HepG2 (cell line): Measurements from ENCODE around the gene DOCK9. TPM values are rescaled to one million over a fixed set of nuclear protein-coding genes. Genes with fewer than 3 reads are reported as not detected.
A peak's percentile ranks its signal among the peaks of the same experiment; 100 is the strongest.

Experiments used
- ATAC-seq: fragments of 200-7000 bp; cut with Tn5 transposase; 3 replicates; pipeline ENCODE4 v1.9.1; 2020; ENCODE audit warnings: mild to moderate bottlenecking, moderate library complexity
- BruUV-seq: library from RNA; stranded (reverse); fragments of 400-500 nt; replicated peaks from 2 replicates; lab custom pipeline; 2021; lab: Mats Ljungman, UMichigan
- CTCF ChIA-PET: fragments of 300-600 bp; formaldehyde crosslinking; extraction: SDS; loops from one replicate; lab custom pipeline; 2021; ENCODE audit warnings: low total read pairs, inconsistent platforms, low intra/inter-chr PET ratio; lab: Yijun Ruan, JAX
- POLR2A ChIA-PET: fragments of 350-600 bp; sonication (Branson Sonifier 250); formaldehyde crosslinking; loops from one replicate; lab custom pipeline; 2020; ENCODE audit warnings: antibody characterized with exemption, inconsistent platforms; lab: Yijun Ruan, JAX
- DNase-seq: peaks from one replicate; pipeline ENCODE4 v3.0.0-alpha.2; 2015; ENCODE audit warnings: low spot score
- FAIRE-seq: peaks from 3 replicates; lab custom pipeline; 2011; peaks lifted over from hg19 to GRCh38; lab: Jason Lieb, UNC
- H2AFZ ChIP-seq: one replicate; pipeline ENCODE4 v1.6.1; 2011; ENCODE audit warnings: low read length, inconsistent platforms
- H3K27ac ChIP-seq: fragments of 300-600 bp; 3 replicates; pipeline ENCODE4 v1.8.0; 2011; ENCODE audit warnings: mixed run types, mild to moderate bottlenecking, mixed read lengths, low read length, inconsistent platforms; ENCODE audit not compliant: insufficient read depth; ENCODE audit errors: extremely low read length
- H3K27me3 ChIP-seq, 2 experiments: fragments of 200-600 bp in 1 of 2; 2 replicates in 1 of 2; 3 replicates in 1 of 2; pipeline versions ENCODE4 v1.6.0 to v1.8.0; 2011; ENCODE audit warnings: low read length in 2 of 2, mild to moderate bottlenecking in 2 of 2, moderate library complexity in 2 of 2, inconsistent platforms in 1 of 2; ENCODE audit not compliant: insufficient read depth in 2 of 2, control insufficient read depth in 1 of 2
- H3K36me3 ChIP-seq, 2 experiments: fragments of 200-600 bp in 1 of 2; replicated peaks in 1 of 2; 2 replicates in 1 of 2; 3 replicates in 1 of 2; pipeline versions ENCODE4 v1.5.1 to v1.8.0; 2011; ENCODE audit warnings: low read length in 2 of 2, inconsistent platforms in 1 of 2; ENCODE audit not compliant: insufficient read depth in 2 of 2, control insufficient read depth in 1 of 2
- H3K4me1 ChIP-seq: 2 replicates; pipeline ENCODE4 v1.5.1; 2012; ENCODE audit warnings: low read length, inconsistent platforms; ENCODE audit not compliant: insufficient read depth
- H3K4me2 ChIP-seq: 2 replicates; pipeline ENCODE4 v1.6.0; 2011; ENCODE audit warnings: low read depth, low read length, inconsistent platforms
- H3K4me3 ChIP-seq, 3 experiments: fragments of 200-600 bp in 1 of 3; sonication (generic), shearing (Covaris generic) in 1 of 3; replicated peaks in 1 of 3; 2 replicates each; pipeline ENCODE4 v1.5.1; 2011 to 2016; ENCODE audit warnings: low read length in 3 of 3, inconsistent platforms in 2 of 3, low read depth in 2 of 3, mild to moderate bottlenecking in 2 of 3, control low read depth in 1 of 3, mixed read lengths in 1 of 3; ENCODE audit not compliant: insufficient read depth in 1 of 3
- H3K79me2 ChIP-seq: one replicate; pipeline ENCODE4 v1.6.1; 2011; ENCODE audit warnings: low read length, inconsistent platforms; ENCODE audit not compliant: insufficient read depth
- H3K9ac ChIP-seq: 2 replicates; pipeline ENCODE4 v1.6.0; 2011; ENCODE audit warnings: mild to moderate bottlenecking, low read depth, low read length, inconsistent platforms; ENCODE audit not compliant: insufficient read depth
- H3K9me3 ChIP-seq: 2 replicates; pipeline ENCODE4 v1.5.1; 2012; ENCODE audit warnings: mild to moderate bottlenecking, low read length
- H4K20me1 ChIP-seq: 2 replicates; pipeline ENCODE4 v1.6.0; 2011; ENCODE audit warnings: inconsistent platforms, mild to moderate bottlenecking, low read length, moderate library complexity; ENCODE audit not compliant: insufficient read depth
- AKNA ChIP-seq: sonication (generic); formaldehyde crosslinking; IDR thresholded peaks from 2 replicates; pipeline ENCODE4 v1.4.0; 2020; ENCODE audit warnings: missing genetic modification reagents, borderline replicate concordance
- CBX1 ChIP-seq: IDR thresholded peaks from one replicate; pipeline ENCODE4 v1.6.1; 2016; ENCODE audit warnings: antibody characterized with exemption, low read depth
- CEBPG ChIP-seq: IDR thresholded peaks from 2 replicates; pipeline ENCODE4 v1.6.1; 2016
- ELF1 ChIP-seq: sonication (generic); formaldehyde crosslinking; IDR thresholded peaks from 2 replicates; pipeline ENCODE4 v1.4.0; 2020; ENCODE audit warnings: missing genetic modification reagents
- ELF3 ChIP-seq: IDR thresholded peaks from 2 replicates; pipeline ENCODE4 v1.6.1; 2016; ENCODE audit warnings: missing genetic modification reagents, missing compliant biosample characterization
- ELK4 ChIP-seq: sonication (generic); formaldehyde crosslinking; IDR thresholded peaks from 2 replicates; pipeline ENCODE4 v1.9.0; 2021; ENCODE audit warnings: missing genetic modification reagents, borderline replicate concordance
- GABPB1 ChIP-seq: IDR thresholded peaks from 2 replicates; pipeline ENCODE4 v1.6.1; 2016; ENCODE audit warnings: mild to moderate bottlenecking, missing genetic modification reagents, moderate library complexity, missing compliant biosample characterization
- ONECUT2 ChIP-seq: sonication (generic); formaldehyde crosslinking; IDR thresholded peaks from 2 replicates; pipeline ENCODE4 v1.4.0; 2020; ENCODE audit warnings: missing genetic modification reagents
- RARA ChIP-seq: IDR thresholded peaks from 2 replicates; pipeline ENCODE4 v1.6.1; 2016; ENCODE audit warnings: missing genetic modification reagents, missing compliant biosample characterization
- SALL1 ChIP-seq: sonication (generic); formaldehyde crosslinking; IDR thresholded peaks from 2 replicates; pipeline ENCODE4 v1.8.0; 2022; ENCODE audit warnings: mild to moderate bottlenecking, missing genetic modification reagents
- SOX5 ChIP-seq: IDR thresholded peaks from 2 replicates; pipeline ENCODE4 v1.6.1; 2016; ENCODE audit warnings: borderline replicate concordance
- SOX6 ChIP-seq, 2 experiments: fragments of 450-650 bp in 1 of 2; sonication (generic) in 1 of 2; formaldehyde crosslinking in 1 of 2; IDR thresholded peaks; 2 replicates each; pipeline versions ENCODE4 v1.4.0 to v1.6.1; 2017 to 2020; ENCODE audit warnings: antibody characterized with exemption in 1 of 2, mild to moderate bottlenecking in 1 of 2, missing genetic modification reagents in 1 of 2
- ZFX ChIP-seq: sonication (generic); formaldehyde crosslinking; IDR thresholded peaks from 2 replicates; pipeline ENCODE4 v1.4.0; 2020; ENCODE audit warnings: mild to moderate bottlenecking, low read depth, missing genetic modification reagents, moderate library complexity
- ZNF687 ChIP-seq: sonication (generic); formaldehyde crosslinking; IDR thresholded peaks from 2 replicates; pipeline ENCODE4 v1.5.1; 2020; ENCODE audit warnings: mild to moderate bottlenecking, missing genetic modification reagents, moderate library complexity
- whole genome bisulfite sequencing: methylation state at CpG from one replicate; pipeline ENCODE4 v1.1.6; 2017; ENCODE audit warnings: low lambda C conversion rate; 5-methylcytosine and 5-hydroxymethylcytosine counted together
- in situ Hi-C: cut with HindIII; loops from 2 replicates; pipeline ENCODE4 v1.10.0; 2017; ENCODE audit warnings: low pct_unique_long_range_greater_than_20kb; ENCODE audit not compliant: extremely low pct_ligation_motif_present
- intact Hi-C: fragments of 100-400 bp; cut with micrococcal nuclease; formaldehyde crosslinking; loops from one replicate; pipeline ENCODE4 v1.10.0; 2022; ENCODE audit not compliant: unreplicated experiment
- polyA plus RNA-seq, 8 experiments: library from polyadenylated mRNA; depleted of rRNA in 3 of 8; stranded (reverse) in 7 of 8; unstranded in 1 of 8; fragments of >200 nt; fragmentation: Illumina TruSeq in 4 of 8; extraction: Trizol in 4 of 8; gene quantifications; 2 replicates each; pipeline versions ENCODE4 v1.2.1 to v1.2.3, GENCODE V29; 2011 to 2016; ENCODE audit warnings: low read depth in 4 of 8, missing spikeins in 1 of 8, mixed read lengths in 1 of 8; ENCODE audit not compliant: insufficient read depth in 1 of 8
- total RNA-seq, 5 experiments: library from RNA; depleted of rRNA; stranded (reverse); fragments of >200 nt; fragmentation: Illumina TruSeq; extraction: Trizol; gene quantifications; 2 replicates each; pipeline ENCODE4 v1.2.3, GENCODE V29; 2016; ENCODE audit warnings: low read depth in 1 of 5

DOCK9 gene
- total and polyA plus RNA-seq, 2 of the 13 experiments (the other 11 are each of a cell fraction or from before 2014, with no cell fraction given), result 0.44 to 0.97 TPM

GRCh38 chr13:98809345-98809777 lies 168.5 kb downstream of the DOCK9 start:
- Histone ChIP-seq H2AFZ (no peak overlapping the region), H3K9me3 (no peaks in the 10 kb centered on the region), H3K9ac (no peak overlapping the region), H3K79me2 (no peaks in the 10 kb centered on the region), H3K27ac (no peak overlapping the region), H3K36me3 (no peaks in the 10 kb centered on the region), H4K20me1 (no peaks in the 10 kb centered on the region), H3K27me3 (no peaks in the 10 kb centered on the region), H3K4me3 (no peak overlapping the region), H3K4me2 (no peak overlapping the region), H3K4me1 (no peaks in the 10 kb centered on the region)
- intact Hi-C loops (no loop called here), in situ Hi-C loops (no loop called here)
- BruUV-seq, result no TSS peak
- POLR2A ChIA-PET, result no interaction called here
- TF ChIP-seq CBX1 (no peak), RARA (CRISPR knock-in tag) (peak; percentile 56), ZFX (CRISPR knock-in tag) (0 out of 2 replicates have a peak, but pooled peaks have one; percentile 17), SOX6 (IDR thresholded peaks at IDR 0.05) (no peak), SOX6 (CRISPR knock-in tag; IDR thresholded peaks at IDR 0.05) (peak; percentile 57), AKNA (CRISPR knock-in tag) (no peak), SALL1 (CRISPR knock-in tag) (peak; percentile 36; the same call in 1 of the 2 replicates), ONECUT2 (CRISPR knock-in tag) (peak; percentile 63), ELF1 (peak; percentile 76), ZNF687 (peak; percentile 22; the same call in 1 of the 2 replicates), GABPB1 (CRISPR knock-in tag) (0 out of 2 replicates have a peak, but pooled peaks have one; percentile 27), CEBPG (CRISPR knock-in tag) (no peak), SOX5 (CRISPR knock-in tag) (peak; percentile 37; the same call in 1 of the 2 replicates), ELK4 (no peak), ELF3 (0 out of 2 replicates have a peak, but pooled peaks have one; percentile 33)
- FAIRE-seq (no peak), DNase-seq (no peak), ATAC-seq (peak; percentile 81)
- CTCF ChIA-PET, result no interaction called here
- WGBS, result 59% methylated on average over 11 of the region's 11 CpGs
